Neural cell (in vitro differentiated cells): ENCODE measurements around the gene PARP11.

ENCODE experiments used
- CTCF ChIP-seq: fragments of 450-650 bp; IDR thresholded peaks from 2 replicates; pipeline ENCODE4 v1.5.1; 2014; ENCODE audit warnings: antibody characterized with exemption, mild to moderate bottlenecking, moderate library complexity; ENCODE audit not compliant: poor library complexity, severe bottlenecking
- EZH2 ChIP-seq: fragments of 200-600, 300-800 bp; shearing (Covaris generic), sonication (generic); IDR thresholded peaks from 2 replicates; pipeline ENCODE4 v1.6.1; 2014; ENCODE audit warnings: antibody characterized with exemption, low read length, borderline replicate concordance, mild to moderate bottlenecking; ENCODE audit not compliant: insufficient read depth, poor library complexity, severe bottlenecking
- MXI1 ChIP-seq: fragments of 450-650 bp; conservative IDR thresholded peaks from 2 replicates; pipeline ENCODE4 v1.6.1; 2014; ENCODE audit warnings: antibody characterized with exemption, mild to moderate bottlenecking; ENCODE audit not compliant: poor library complexity, severe bottlenecking
- POLR2AphosphoS5 ChIP-seq: IDR thresholded peaks from 2 replicates; pipeline ENCODE4 v1.6.1; 2012

- TF ChIP-seq POLR2AphosphoS5, result no peak
- no peak for TF ChIP-seq CTCF
- no peak for TF ChIP-seq EZH2
- no peak for TF ChIP-seq MXI1
These were observed 45.7 kb downstream of the PARP11 start for GRCh38 chr12:3827301-3828000.
